HEK293 (cell line): Measurements from ENCODE around the gene PCAT6.

Experiments used
- EGR2 ChIP-seq: fragments of 450-650 bp; formaldehyde crosslinking; IDR thresholded peaks from 2 replicates; pipeline ENCODE4 v1.5.1; 2016; ENCODE audit warnings: low read depth, missing biosample characterization, missing genetic modification characterization
- GLIS2 ChIP-seq: fragments of 450-650 bp; formaldehyde crosslinking; IDR thresholded peaks from 2 replicates; pipeline ENCODE4 v1.5.1; 2016; ENCODE audit warnings: missing biosample characterization, missing genetic modification characterization
- KLF17 ChIP-seq: fragments of 450-650 bp; formaldehyde crosslinking; IDR thresholded peaks from 2 replicates; pipeline ENCODE4 v1.5.1; 2016; ENCODE audit warnings: missing biosample characterization, missing genetic modification characterization
- KLF7 ChIP-seq: fragments of 450-650 bp; formaldehyde crosslinking; IDR thresholded peaks from 2 replicates; pipeline ENCODE4 v1.5.1; 2016; ENCODE audit warnings: missing biosample characterization, missing genetic modification characterization, borderline replicate concordance
- KLF9 ChIP-seq: fragments of 450-650 bp; formaldehyde crosslinking; IDR thresholded peaks from 2 replicates; pipeline ENCODE4 v1.5.1; 2016; ENCODE audit warnings: missing biosample characterization, missing genetic modification characterization, low read depth
- PBX3 ChIP-seq: sonication (generic); formaldehyde crosslinking; IDR thresholded peaks from 2 replicates; pipeline ENCODE4 v1.8.1; 2022; ENCODE audit warnings: mild to moderate bottlenecking, moderate library complexity, missing genetic modification reagents
- SCRT1 ChIP-seq: fragments of 450-650 bp; formaldehyde crosslinking; IDR thresholded peaks from 2 replicates; pipeline ENCODE4 v1.5.1; 2016; ENCODE audit warnings: missing biosample characterization, missing genetic modification characterization, borderline replicate concordance
- TCF7L2 ChIP-seq: IDR thresholded peaks from 2 replicates; pipeline ENCODE4 v1.6.1; 2011; ENCODE audit warnings: low read depth, mild to moderate bottlenecking, inconsistent platforms, low read length, moderate library complexity, borderline replicate concordance
- ZBTB10 ChIP-seq: fragments of 450-650 bp; formaldehyde crosslinking; IDR thresholded peaks from 2 replicates; pipeline ENCODE4 v1.5.1; 2016; ENCODE audit warnings: missing biosample characterization, missing genetic modification characterization
- ZBTB11 ChIP-seq: fragments of 450-650 bp; formaldehyde crosslinking; conservative IDR thresholded peaks from 2 replicates; pipeline ENCODE4 v1.5.1; 2016; ENCODE audit warnings: low read depth, missing biosample characterization, missing genetic modification characterization
- ZBTB44 ChIP-seq: fragments of 450-650 bp; IDR thresholded peaks from 2 replicates; pipeline ENCODE4 v1.5.1; 2018; ENCODE audit warnings: missing biosample characterization, mild to moderate bottlenecking, missing genetic modification characterization
- ZFP69B ChIP-seq: fragments of 450-650 bp; formaldehyde crosslinking; IDR thresholded peaks from 2 replicates; pipeline ENCODE4 v1.5.1; 2016; ENCODE audit warnings: missing biosample characterization, missing genetic modification characterization
- ZNF140 ChIP-seq: fragments of 450-650 bp; formaldehyde crosslinking; IDR thresholded peaks from 2 replicates; pipeline ENCODE4 v1.5.1; 2016; ENCODE audit warnings: missing biosample characterization, missing genetic modification characterization
- ZNF146 ChIP-seq: fragments of 450-650 bp; formaldehyde crosslinking; IDR thresholded peaks from 2 replicates; pipeline ENCODE4 v1.5.1; 2016; ENCODE audit warnings: missing biosample characterization, missing genetic modification characterization
- ZNF184 ChIP-seq: fragments of 450-650 bp; IDR thresholded peaks from 2 replicates; pipeline ENCODE4 v1.5.1; 2018; ENCODE audit warnings: missing biosample characterization, mild to moderate bottlenecking, missing genetic modification characterization
- ZNF24 ChIP-seq: fragments of 450-650 bp; formaldehyde crosslinking; IDR thresholded peaks from 2 replicates; pipeline ENCODE4 v1.5.1; 2016; ENCODE audit warnings: missing biosample characterization, missing genetic modification characterization
- ZNF311 ChIP-seq: fragments of 450-650 bp; formaldehyde crosslinking; IDR thresholded peaks from 2 replicates; pipeline ENCODE4 v1.5.1; 2017; ENCODE audit warnings: missing biosample characterization, missing genetic modification characterization, borderline replicate concordance
- ZNF366 ChIP-seq: fragments of 450-650 bp; formaldehyde crosslinking; conservative IDR thresholded peaks from 2 replicates; pipeline ENCODE4 v1.5.1; 2016; ENCODE audit warnings: missing biosample characterization, missing genetic modification characterization
- ZNF37A ChIP-seq: fragments of 450-650 bp; IDR thresholded peaks from 2 replicates; pipeline ENCODE4 v1.5.1; 2018; ENCODE audit warnings: missing biosample characterization, missing genetic modification characterization
- ZNF488 ChIP-seq: fragments of 450-650 bp; formaldehyde crosslinking; IDR thresholded peaks from 2 replicates; pipeline ENCODE4 v1.5.1; 2016; ENCODE audit warnings: missing biosample characterization, missing genetic modification characterization
- ZNF514 ChIP-seq: fragments of 450-650 bp; formaldehyde crosslinking; IDR thresholded peaks from 2 replicates; pipeline ENCODE4 v1.5.1; 2016; ENCODE audit warnings: missing biosample characterization, missing genetic modification characterization
- ZNF530 ChIP-seq: fragments of 450-650 bp; formaldehyde crosslinking; IDR thresholded peaks from 2 replicates; pipeline ENCODE4 v1.5.1; 2016; ENCODE audit warnings: low read depth, missing biosample characterization, missing genetic modification characterization
- ZNF580 ChIP-seq: fragments of 450-650 bp; formaldehyde crosslinking; IDR thresholded peaks from 2 replicates; pipeline ENCODE4 v1.5.1; 2016; ENCODE audit warnings: missing biosample characterization, missing genetic modification characterization
- ZNF596 ChIP-seq: fragments of 450-650 bp; IDR thresholded peaks from 2 replicates; pipeline ENCODE4 v1.5.0; 2018; ENCODE audit warnings: missing biosample characterization, mild to moderate bottlenecking, missing genetic modification characterization, moderate library complexity
- ZNF610 ChIP-seq: fragments of 450-650 bp; formaldehyde crosslinking; IDR thresholded peaks from 2 replicates; pipeline ENCODE4 v1.5.1; 2016; ENCODE audit warnings: missing biosample characterization, missing genetic modification characterization, borderline replicate concordance
- ZNF792 ChIP-seq: fragments of 450-650 bp; formaldehyde crosslinking; IDR thresholded peaks from 2 replicates; pipeline ENCODE4 v1.5.1; 2016; ENCODE audit warnings: missing biosample characterization, missing genetic modification characterization
- ZNF830 ChIP-seq: fragments of 450-650 bp; IDR thresholded peaks from 2 replicates; pipeline ENCODE4 v1.5.0; 2018; ENCODE audit warnings: missing biosample characterization, missing genetic modification characterization, low read depth, mild to moderate bottlenecking, moderate library complexity
- TF ChIP-seq, protein P1 (sequence below): fragments of 450-650 bp; formaldehyde crosslinking; IDR thresholded peaks from 2 replicates; pipeline ENCODE4 v1.5.1; 2017; ENCODE audit warnings: missing biosample characterization, missing genetic modification characterization

PCAT6 gene

DNA sequence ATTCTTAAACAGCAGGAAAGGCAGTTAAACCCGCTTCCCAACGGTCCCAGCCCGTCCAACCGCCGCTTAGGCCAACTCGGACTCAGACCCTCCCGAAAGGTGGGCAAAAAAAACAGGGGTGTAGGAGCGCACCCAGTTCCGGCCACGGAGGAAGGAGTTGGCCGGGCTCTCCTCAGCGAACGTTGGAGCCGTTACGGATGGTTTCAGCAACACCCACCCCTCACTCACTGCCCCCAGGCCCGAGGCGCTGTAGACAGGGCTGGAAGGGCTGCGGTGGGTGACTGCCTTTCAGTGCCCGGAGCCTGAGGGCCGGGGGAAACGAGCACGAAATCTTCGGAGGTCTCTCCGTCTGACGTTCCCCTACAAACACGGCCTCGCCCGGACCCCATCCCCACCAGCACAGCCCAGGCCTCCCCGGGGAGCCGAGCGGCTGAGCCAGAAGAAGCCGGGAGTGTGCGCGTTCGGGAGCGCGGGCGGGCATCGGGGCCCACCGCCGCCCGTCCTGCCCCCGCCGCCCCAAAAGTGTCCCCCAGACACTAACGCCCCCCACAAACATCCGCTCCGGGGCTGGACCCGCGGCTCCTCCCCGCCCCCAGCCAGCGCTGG, 3.8 kb upstream of the PCAT6 start (continued):
- TF ChIP-seq ZBTB44 (tag by site-specific recombination) (no peak), ZNF311 (tag by site-specific recombination) (no peak), EGR2 (0 out of 2 replicates have a peak, but pooled peaks have one; percentile 28), ZNF24 (tag by site-specific recombination) (no peak), ZNF792 (tag by site-specific recombination) (no peak), ZNF184 (tag by site-specific recombination) (no peak), ZNF580 (no peak), ZNF830 (no peak), KLF9 (no peak), ZNF514 (tag by site-specific recombination) (no peak), PBX3 (no peak), ZNF366 (tag by site-specific recombination) (no peak), ZBTB10 (peak; percentile 68), ZBTB11 (peak; percentile 77), ZNF37A (tag by site-specific recombination) (no peak), TCF7L2 (no peak), ZNF488 (tag by site-specific recombination) (no peak), ZNF140 (no peak), ZNF610 (no peak), ZNF146 (tag by site-specific recombination) (no peak), KLF7 (tag by site-specific recombination) (no peak), ZFP69B (tag by site-specific recombination) (peak; percentile 48; the same call in 1 of the 2 replicates), ZNF596 (tag by site-specific recombination) (no peak), GLIS2 (tag by site-specific recombination) (peak; percentile 67), ZNF530 (tag by site-specific recombination) (no peak), SCRT1 (tag by site-specific recombination) (no peak), KLF17 (tag by site-specific recombination) (peak; percentile 61; the same call in 1 of the 2 replicates)
- TF ChIP-seq, protein P1, sequence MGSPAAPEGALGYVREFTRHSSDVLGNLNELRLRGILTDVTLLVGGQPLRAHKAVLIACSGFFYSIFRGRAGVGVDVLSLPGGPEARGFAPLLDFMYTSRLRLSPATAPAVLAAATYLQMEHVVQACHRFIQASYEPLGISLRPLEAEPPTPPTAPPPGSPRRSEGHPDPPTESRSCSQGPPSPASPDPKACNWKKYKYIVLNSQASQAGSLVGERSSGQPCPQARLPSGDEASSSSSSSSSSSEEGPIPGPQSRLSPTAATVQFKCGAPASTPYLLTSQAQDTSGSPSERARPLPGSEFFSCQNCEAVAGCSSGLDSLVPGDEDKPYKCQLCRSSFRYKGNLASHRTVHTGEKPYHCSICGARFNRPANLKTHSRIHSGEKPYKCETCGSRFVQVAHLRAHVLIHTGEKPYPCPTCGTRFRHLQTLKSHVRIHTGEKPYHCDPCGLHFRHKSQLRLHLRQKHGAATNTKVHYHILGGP (tag by site-specific recombination): no peak
